GM18511 (cell line): ENCODE measurements around the gene NANOS1.
A peak's percentile ranks its signal among the peaks of the same experiment; 100 is the strongest.

Experiments
- ATAC-seq: cut with Tn5 transposase; IDR thresholded peaks from one replicate; pipeline ENCODE4 v1.9.1; 2021; ENCODE audit warnings: mild to moderate bottlenecking, moderate library complexity; ENCODE audit not compliant: unreplicated experiment

The NANOS1 gene

GRCh38 chr10:119055472-119055871, 26.0 kb downstream of the NANOS1 start:
- no peak for ATAC-seq

GRCh38 chr10:119058010-119058409, 28.5 kb downstream of the NANOS1 start:
- no peak for ATAC-seq

GRCh38 chr10:119059557-119059956, 30.0 kb downstream of the NANOS1 start:
- no peak for ATAC-seq

GRCh38 chr10:119060107-119060506, 30.6 kb downstream of the NANOS1 start:
- no peak for ATAC-seq

DNA sequence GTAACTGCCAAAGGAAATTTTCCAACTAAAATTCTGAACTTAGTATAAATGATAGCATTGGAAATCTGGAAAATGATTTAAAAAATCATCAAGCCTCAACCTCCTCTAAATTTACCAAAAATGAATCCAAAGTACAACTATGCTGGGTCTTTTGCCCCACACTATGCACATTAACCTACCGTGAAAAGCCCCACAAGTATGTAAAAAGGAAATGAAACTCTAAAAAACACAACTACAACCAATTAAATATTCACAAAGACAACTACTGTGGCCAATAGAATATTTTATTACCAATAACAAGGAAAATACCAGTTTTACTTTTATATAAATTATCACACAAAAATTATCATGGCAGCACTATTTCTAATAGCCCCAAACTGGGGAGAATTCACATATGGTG, 31.8 kb downstream of the NANOS1 start:
- ATAC-seq, result no peak

- no peak for ATAC-seq
Observed at GRCh38 chr10:119061926-119062325, 32.4 kb downstream of the NANOS1 start.

DNA sequence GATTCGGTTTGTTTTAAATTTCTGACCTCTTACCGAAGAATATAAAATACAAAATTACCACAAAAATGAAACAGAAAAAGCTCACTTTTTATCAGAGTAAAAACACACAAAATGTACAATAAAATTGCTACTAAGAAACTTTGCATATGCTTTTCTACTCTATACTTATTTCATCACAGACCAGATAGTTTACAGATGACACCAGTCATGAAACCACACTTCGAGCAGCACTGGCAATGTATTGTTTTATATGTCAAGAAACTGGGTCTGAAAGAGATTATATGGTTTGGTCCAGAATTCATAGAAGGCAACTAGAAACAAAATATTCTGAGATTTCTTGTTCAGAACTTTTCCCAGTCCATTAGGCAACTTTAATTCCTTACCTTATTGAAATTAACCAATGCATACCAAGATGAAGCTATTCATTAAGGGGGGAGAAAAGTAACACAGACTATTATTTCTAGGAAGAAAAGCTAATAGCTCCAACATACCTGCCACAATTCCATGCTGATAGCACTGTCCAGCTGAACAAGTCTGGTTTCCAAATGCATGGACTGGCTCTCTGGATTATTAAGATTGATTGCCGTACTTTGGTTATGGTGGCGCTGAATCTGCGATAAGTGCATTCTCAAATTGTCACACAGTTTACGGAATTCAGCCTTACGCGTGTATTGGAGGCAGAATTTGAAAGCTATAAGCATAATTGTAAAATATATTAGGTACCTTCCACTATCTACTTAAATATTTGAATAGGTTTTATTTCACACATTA, 41.1 kb downstream of the NANOS1 start:
- ATAC-seq, result no peak

DNA sequence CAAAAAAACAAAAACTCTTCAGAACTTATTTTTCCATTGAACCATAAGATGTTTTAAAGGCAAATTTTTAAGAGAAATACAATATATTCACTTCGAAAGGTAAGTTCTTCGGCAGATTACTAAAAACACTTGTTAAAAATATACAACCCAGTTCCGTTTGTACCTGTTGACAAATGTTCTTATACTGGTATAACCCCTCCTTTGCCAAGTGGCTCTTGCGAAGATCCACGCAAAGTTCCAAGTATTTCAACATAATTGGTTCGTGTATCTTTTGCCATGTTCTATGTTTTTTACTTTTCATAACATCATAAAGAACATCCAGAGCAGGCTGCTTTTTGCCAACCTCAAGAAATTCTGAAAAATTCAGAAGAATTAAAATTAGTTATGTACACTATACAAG, 44.1 kb downstream of the NANOS1 start:
- no peak for ATAC-seq

DNA sequence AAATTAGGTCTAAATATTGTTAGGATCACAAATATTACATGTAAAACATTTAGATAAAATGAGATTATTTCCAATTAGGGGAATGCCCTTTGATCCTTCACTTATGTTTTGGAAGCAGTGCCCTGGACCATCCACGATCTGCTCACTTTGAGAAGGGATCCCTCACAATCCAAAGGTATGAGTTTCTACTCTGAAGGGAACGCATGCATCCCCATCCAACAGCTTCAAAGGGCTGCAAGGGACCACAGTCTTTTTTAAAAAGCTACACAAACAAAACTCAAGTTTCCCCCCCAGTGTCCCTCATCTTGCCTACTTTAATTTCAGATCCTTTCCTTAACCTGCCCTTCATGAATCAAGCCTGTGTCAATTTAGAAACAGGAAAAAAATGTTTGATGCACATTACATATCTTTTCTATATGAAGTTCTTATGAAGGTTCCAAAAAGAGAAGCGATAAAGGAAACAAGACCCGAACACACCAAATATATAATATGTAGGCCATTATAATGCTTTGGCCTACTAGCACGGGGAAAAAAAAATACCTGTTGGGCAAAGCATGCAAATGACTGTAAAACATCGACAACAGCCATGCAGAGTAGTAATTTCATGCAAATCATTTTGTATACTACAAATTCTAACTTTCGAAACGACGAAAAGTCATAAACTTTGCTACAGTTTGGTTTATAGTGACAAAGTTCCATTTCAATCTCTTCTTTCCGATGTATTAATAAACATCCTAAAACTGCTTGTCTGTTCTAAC, 49.1 kb downstream of the NANOS1 start:
- ATAC-seq, result no peak

- ATAC-seq, result peak; percentile 71
Observed at GRCh38 chr10:119079599-119080520, 50.3 kb downstream of the NANOS1 start.

GRCh38 chr10:119080521-119081259, 51.2 kb downstream of the NANOS1 start, which contains the start of gene EIF3A:
EIF3A (minus strand) TSS chr10:119080817; CDS start chr10:119080676, 141 bp downstream.
- ATAC-seq, result peak; percentile 88
